NCI-H526 (cell line): ENCODE results near the gene GPR65.
"Not testable (repeated sequence)": the region's sequence is repeated elsewhere in the genome, so short reads cannot be mapped to it uniquely, and the experiment has no call there.

Experiments
- DNase-seq, 2 experiments: peaks; one replicate each; lab custom pipeline; 2025; lab: John Stamatoyannopoulos, UW

Gene GPR65

DNA sequence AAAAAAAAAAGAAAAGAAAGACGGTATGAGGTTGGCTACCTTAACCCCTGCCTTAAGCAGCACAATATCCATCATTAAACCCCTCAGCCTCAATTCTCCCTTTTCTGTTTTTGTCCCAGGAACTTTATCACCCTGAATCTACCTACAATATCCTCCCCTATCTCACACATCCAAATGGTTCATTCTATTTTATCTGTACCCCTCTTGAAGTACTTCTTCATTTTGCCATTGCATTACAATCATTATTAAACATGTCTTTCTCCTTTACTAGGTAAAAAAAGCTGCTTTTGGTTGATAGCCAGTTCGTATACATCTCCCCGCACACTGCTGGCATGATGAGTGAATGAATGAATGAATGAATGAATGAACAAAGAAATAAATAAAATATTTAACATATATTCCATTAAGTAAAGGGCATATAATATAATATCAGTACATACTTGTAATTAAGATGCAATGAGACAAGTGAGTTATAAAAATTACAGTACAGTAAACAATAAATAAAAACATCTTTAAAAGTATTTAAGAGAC, 364 bp upstream of the GPR65 start:
- DNase-seq: no peak

DNA sequence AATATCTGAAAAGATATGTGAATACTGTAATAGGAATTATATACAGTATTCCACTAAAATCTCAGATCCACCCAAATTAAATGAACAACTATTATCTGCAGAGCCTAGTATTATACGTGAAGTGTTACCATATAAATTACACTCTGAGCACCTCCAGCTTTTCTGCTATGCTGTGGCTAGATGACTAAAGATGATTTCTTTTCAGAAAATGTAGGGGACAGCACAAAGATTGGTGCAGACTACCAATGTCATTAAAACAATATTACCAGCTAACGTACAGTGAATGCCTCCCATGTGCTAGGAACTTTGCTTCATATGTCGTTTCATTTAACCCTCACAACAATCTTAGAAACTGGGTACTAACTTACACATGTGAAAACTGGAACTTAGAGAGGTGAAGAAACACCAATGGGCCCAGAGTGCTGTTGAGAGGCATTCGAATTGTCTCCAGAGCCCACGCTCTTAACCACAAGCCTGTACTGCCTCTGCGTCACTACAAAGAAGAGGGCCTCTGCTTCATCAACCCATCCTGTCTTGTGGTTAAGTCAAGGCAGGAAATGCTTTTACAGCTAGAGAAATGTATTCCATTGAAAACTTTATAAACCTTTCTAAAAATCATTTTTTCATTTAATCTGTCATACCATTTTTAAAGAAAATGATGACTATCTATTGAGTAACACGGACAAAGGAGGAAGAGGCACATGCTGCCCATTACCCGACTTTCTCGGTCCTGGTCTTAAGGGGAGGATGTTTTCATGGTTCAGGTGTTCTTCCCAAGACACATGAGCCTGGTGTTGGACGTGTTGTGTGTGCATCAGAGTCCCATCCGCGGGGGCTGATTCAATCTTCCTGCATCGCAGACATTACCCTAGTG, 1.3 kb downstream of the GPR65 start:
- DNase-seq: no peak

- no peak for DNase-seq
Measured at GRCh38 chr14:88007608-88008007, 2.7 kb downstream of the GPR65 start.

DNA sequence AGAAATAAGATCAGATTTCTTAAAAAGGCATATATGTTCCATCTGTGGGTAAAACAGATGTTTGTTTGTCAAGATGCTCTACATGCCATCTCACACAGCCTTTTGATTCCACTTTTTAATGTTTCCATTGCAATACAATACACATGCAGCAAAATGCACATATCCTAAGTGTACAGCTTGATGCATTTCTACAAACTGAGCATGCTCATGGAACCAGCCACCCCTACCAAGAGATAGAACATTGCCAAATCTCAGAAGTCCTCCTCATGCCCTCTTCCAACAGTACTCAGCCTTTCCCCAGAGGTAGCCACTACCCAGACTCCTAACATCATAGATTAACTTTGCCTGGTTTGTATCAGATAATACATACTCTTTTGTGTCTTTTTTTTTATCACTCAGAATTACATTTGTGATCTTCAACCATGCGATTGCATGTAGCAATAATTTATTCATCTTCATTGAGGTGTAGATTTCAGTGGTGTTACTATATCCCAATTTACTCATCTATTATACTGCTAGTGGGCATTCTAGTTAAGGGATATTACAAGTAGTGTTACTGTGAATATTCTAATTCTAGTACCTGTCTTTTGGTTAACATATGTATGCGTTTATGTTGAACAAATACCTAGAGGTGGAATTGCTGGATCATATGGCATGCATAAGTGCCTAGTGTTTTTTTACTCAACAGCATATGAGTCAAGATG, 3.3 kb downstream of the GPR65 start:
- no peak for DNase-seq

- DNase-seq: no peak
Measured at GRCh38 chr14:88009486-88009885, 4.6 kb downstream of the GPR65 start.

DNA sequence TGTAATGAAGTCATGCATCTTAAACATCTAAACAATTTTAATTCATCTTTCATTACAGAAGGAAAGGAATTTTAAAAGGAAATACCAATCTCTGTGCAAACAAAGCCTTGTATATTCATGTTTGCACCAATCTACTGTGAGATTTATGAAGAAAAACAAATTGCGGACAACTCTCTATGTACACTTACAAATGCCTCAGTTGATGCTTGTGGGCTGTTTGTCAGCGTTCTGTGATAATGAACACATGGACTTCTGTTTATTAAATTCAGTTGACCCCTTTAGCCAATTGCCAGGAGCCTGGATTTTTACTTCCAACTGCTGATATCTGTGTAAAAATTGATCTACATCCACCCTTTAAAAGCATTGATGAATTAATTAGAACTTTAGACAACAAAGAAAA, 5.4 kb downstream of the GPR65 start:
- DNase-seq: no peak

- DNase-seq: no peak
Measured at GRCh38 chr14:88012495-88012894, 7.6 kb downstream of the GPR65 start.

DNA sequence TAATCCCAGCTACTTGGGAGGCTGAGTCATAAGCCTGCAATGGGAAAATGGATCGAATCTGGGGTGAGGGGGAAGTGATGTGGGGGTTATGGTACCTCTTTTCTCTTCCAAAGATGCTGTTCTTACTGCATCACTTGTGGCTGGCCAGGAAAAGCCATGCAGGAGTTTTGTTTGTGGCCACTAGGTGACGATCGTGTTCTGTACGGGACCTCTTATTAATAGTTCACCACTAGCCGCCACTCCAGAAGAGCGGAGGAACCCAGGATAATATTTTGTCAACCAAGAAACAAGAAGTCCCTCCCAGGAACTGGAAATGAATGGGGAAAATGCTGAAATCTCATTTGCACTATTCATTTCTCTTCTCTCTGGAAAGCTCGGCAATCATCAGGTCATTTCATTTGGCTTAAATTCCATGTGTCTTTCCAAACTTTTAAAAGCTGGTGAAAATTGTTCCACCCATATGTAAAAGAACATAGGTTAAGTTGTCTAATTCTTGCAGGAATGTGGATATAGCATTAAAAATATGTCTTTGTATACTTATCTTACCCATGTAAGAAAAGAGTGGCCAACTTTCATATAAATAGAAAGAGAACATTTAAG, 8.9 kb downstream of the GPR65 start:
- DNase-seq: peak; percentile 56 to 66

DNA sequence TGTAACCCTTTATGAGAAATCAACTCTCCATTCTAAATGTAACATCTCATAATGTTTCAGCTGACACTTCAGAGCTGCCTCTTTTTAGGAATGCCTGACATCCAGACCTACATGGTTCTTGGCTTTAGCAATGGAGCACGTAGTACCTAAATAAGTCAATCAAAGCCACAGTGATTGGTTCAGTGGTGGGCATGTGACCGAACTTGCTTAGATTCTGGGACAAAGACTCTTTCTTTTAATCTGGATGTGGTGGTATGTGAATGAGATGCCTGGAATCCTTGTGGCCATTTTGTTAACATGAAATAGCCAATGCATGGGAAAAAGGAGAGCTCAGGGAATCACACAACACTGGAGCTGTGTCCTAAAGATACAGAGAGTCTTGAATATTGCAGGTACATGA, 11.8 kb downstream of the GPR65 start:
- DNase-seq: no peak

- DNase-seq: no peak
Measured at GRCh38 chr14:88017535-88017934, 12.6 kb downstream of the GPR65 start.

DNA sequence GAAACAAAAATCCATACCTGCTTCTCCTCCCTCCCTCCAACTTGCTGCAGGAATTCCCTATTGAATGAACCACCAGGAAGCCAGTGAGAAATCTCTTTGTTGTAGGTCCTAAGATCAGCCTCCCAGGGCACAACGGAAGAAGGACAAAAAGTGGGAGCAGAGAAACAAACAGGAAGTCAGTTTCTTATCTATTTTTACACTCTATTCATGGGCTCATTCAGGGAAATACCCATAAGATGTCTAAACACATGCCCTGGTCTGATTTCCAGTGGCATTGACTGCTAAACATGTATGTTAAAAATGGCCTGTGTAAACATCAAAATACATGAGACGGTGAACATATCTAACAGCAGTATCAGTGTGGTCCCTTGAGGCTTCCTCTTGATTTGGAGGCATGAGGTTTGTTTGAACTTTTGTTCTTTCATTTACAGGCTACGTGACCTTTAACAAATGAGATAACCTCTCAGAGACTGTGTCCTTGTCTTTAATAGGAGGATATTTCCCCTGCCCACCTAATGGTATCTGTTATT, 18.8 kb downstream of the GPR65 start:
- no peak for DNase-seq

- DNase-seq: not testable (repeated sequence)
Measured at GRCh38 chr14:88024252-88025086, 19.5 kb downstream of the GPR65 start.

GRCh38 chr14:88025313-88025712, 20.4 kb downstream of the GPR65 start:
- no peak for DNase-seq

- no peak for DNase-seq
Measured at GRCh38 chr14:88026890-88027289, 22.0 kb downstream of the GPR65 start.

DNA sequence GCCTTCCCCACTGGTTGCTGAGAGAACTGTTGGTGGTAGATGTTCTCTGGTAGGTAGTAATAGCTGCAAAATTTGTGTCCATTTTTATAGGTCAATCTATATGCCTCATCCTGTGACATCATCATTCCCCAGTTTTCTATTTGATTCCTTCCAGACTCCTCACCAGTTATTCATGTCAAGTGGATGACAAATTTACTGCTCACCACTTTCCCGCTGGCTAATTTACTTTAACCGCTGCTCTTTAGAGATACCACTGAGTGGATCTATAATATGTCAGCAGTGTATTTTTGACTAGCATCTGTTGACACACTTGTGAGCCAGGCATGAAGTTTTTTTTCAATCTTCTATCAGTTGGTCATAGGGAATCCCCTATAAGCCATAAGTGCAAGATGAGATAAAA, 24.6 kb downstream of the GPR65 start:
- no peak for DNase-seq

GRCh38 chr14:88030079-88030478, 25.1 kb downstream of the GPR65 start:
- no peak for DNase-seq

DNA sequence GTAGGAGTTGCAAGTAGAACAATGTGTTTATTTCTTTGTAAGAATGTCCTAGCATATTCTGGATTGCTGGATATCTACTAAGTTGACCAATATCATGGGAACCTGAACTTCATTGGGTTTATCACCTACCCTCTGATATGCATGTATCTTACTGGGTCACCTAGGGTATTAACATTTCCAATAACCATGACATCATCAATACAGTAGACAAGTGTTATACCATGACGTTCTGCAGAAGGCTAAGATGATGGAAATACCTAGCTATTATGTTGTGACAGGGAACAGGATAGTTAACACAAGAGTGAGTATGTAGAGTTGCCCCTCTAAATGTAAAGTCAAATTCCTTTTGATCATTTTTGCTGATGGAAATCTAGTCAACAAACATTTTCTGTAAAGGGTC, 26.0 kb downstream of the GPR65 start:
- DNase-seq: no peak

GRCh38 chr14:88032373-88032772, 27.4 kb downstream of the GPR65 start:
- DNase-seq: no peak

DNA sequence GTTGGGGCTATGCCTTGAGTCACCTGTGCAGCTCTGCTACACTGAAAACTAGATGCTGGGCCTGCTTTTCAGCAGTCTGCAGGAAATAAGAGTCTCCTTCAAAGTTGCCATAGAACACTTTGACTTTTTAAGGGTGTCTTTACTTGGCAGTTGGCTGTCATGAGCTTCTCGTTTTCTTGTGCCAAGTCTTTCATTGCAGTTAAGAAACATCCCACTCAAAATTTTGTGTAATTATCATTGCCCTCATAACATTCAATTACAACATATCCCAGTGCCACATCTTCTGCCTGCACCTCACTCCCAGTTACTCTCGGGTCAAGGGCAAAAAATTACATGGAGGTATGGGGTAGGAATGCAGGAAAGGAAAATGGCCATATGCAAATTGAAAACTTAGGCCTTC, 29.1 kb downstream of the GPR65 start:
- no peak for DNase-seq

DNA sequence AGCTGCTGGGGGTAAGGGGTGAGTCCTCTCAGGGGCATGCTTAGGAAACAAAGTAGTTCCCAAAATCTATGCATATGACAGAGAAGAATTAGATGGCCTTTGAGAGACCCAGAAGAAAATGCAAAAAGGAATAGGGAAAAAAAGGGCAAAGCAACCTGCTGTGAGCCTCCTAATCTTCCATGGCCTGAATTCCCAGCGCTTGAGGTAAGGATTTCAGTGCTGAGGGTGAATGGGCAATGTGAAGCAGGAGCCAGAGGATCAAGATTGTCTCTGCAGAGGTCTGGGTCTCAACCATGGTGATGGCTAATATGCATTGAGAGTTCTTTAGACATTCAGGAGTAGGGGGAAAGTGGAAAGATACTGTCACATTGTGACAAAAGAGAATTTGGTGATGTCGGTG, 31.5 kb downstream of the GPR65 start:
- no peak for DNase-seq

- DNase-seq: no peak
Measured at GRCh38 chr14:88037325-88037724, 32.4 kb downstream of the GPR65 start.

DNA sequence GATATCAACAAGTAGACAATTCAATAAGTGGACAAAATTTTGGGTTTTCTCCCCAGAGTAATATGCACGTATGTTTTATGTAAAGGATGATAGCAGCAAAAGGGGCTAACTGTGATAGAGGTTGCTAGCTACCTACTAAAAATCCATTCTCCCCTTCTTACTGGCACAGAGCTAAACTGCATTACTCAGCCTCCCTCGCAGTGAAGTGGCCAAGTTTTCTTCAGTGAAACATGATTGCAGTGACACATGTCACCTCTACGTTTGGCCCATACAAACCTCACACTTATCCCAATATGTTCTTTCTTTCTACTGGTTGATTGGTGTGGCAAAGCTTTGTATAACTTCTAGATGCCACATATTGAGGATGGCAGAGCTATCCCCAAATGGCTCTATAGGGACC, 34.3 kb downstream of the GPR65 start:
- DNase-seq: no peak
